A673 (cell line): Measurements from ENCODE around the gene PURB. TPM values are rescaled to one million over a fixed set of nuclear protein-coding genes. Genes with fewer than 3 reads are reported as not detected.

Experiments
- BruUV-seq: library from RNA; stranded (reverse); fragments of 400-500 nt; replicated peaks from 2 replicates; lab custom pipeline; 2021; lab: Mats Ljungman, UMichigan
- CTCF ChIA-PET: fragments of 300-600 bp; sonication (Branson Sonifier 250); formaldehyde crosslinking; loops from one replicate; lab custom pipeline; 2022; ENCODE audit warnings: antibody characterized with exemption; lab: Charles Lee
- POLR2A ChIA-PET: fragments of 300-600 bp; sonication (Branson Sonifier 250); formaldehyde crosslinking; loops from one replicate; lab custom pipeline; 2022; ENCODE audit warnings: antibody characterized with exemption; ENCODE audit not compliant: low non-redundant PET; lab: Charles Lee
- DNase-seq: peaks from one replicate; pipeline ENCODE4 v3.0.0-alpha.2; 2015; ENCODE audit warnings: low spot score
- H3K27ac ChIP-seq: fragments of 200-600 bp; sonication (generic); 2 replicates; pipeline ENCODE4 v1.5.1; 2016; ENCODE audit warnings: mixed run types, low read depth, mild to moderate bottlenecking, mixed read lengths, antibody characterized with exemption, low read length; ENCODE audit not compliant: poor library complexity, severe bottlenecking
- H3K27me3 ChIP-seq: fragments of 200-600 bp; sonication (generic); replicated peaks from 2 replicates; pipeline ENCODE4 v1.6.1; 2017; ENCODE audit warnings: mixed run types, low read depth, mild to moderate bottlenecking, mixed read lengths, antibody characterized with exemption, low read length; ENCODE audit not compliant: insufficient read depth, poor library complexity
- H3K36me3 ChIP-seq: fragments of 200-600 bp; sonication (generic); 2 replicates; pipeline ENCODE4 v1.6.1; 2016; ENCODE audit warnings: mixed run types, mild to moderate bottlenecking, mixed read lengths, antibody characterized with exemption, low read length; ENCODE audit not compliant: insufficient read depth, poor library complexity, severe bottlenecking
- H3K4me1 ChIP-seq: fragments of 200-600 bp; sonication (generic); 2 replicates; pipeline ENCODE4 v1.6.1; 2017; ENCODE audit warnings: mixed run types, mild to moderate bottlenecking, mixed read lengths, antibody characterized with exemption, low read length; ENCODE audit not compliant: insufficient read depth, poor library complexity, severe bottlenecking
- H3K4me3 ChIP-seq: fragments of 200-600 bp; sonication (generic); 2 replicates; pipeline ENCODE4 v1.5.1; 2016; ENCODE audit warnings: low read depth, mixed run types, mild to moderate bottlenecking, mixed read lengths, low read length; ENCODE audit not compliant: poor library complexity, severe bottlenecking
- H3K9me3 ChIP-seq: fragments of 200-600 bp; sonication (generic); 2 replicates; pipeline ENCODE4 v1.6.1; 2016; ENCODE audit warnings: mixed run types, low read depth, mild to moderate bottlenecking, mixed read lengths, antibody characterized with exemption, low read length; ENCODE audit not compliant: poor library complexity, severe bottlenecking
- EZH2 ChIP-seq: fragments of 200-600 bp; sonication (generic); IDR thresholded peaks from 2 replicates; pipeline ENCODE4 v1.6.1; 2017; ENCODE audit warnings: borderline replicate concordance, low read depth, mild to moderate bottlenecking, mixed read lengths, antibody characterized with exemption, low read length; ENCODE audit not compliant: poor library complexity, severe bottlenecking
- intact Hi-C: fragments of 100-400 bp; cut with micrococcal nuclease; formaldehyde crosslinking; loops from one replicate; pipeline ENCODE4 v1.10.0; 2022; ENCODE audit not compliant: unreplicated experiment
- total RNA-seq: library from RNA; stranded (reverse); gene quantifications from 2 replicates; pipeline ENCODE4 v1.2.3, GENCODE V29; 2021
- TF ChIP-seq, protein P1 (sequence below): fragments of 300-800, 200-600 bp; sonication (generic); conservative IDR thresholded peaks from 2 replicates; pipeline ENCODE4 v1.5.1; 2017; ENCODE audit warnings: low read depth, mild to moderate bottlenecking, antibody characterized with exemption, low read length, moderate library complexity, mixed read lengths

The PURB gene
- total RNA-seq, 1 experiment from 2014 or later: 27.4 TPM

DNA sequence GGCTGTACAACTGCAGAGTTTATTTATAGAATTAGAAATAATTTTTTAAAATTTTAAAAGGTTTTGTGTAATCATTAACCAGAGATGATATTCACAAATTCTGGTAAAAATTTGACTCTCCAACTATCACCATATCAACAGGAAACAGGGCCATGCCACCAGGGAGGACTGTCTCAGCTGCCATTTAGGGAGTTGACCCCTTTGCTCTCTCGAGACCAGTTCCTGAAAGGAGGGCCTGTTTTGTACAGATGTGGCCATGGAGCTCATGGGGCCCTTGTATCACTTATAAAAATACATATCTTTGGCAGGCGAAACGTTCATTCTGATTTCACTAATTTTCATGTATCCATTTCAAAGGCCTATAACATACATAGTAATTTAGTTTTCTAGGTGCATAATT is 57.8 kb downstream of the PURB start:
- Histone ChIP-seq H3K36me3 (peaks cover 66% of the 10 kb centered on the region), H3K9me3 (no peaks in the 10 kb centered on the region), H3K4me1 (no peaks in the 10 kb centered on the region), H3K27ac (no peak overlapping the region), H3K4me3 (no peak overlapping the region), H3K27me3 (no peaks in the 10 kb centered on the region)
- TF ChIP-seq, protein P1, sequence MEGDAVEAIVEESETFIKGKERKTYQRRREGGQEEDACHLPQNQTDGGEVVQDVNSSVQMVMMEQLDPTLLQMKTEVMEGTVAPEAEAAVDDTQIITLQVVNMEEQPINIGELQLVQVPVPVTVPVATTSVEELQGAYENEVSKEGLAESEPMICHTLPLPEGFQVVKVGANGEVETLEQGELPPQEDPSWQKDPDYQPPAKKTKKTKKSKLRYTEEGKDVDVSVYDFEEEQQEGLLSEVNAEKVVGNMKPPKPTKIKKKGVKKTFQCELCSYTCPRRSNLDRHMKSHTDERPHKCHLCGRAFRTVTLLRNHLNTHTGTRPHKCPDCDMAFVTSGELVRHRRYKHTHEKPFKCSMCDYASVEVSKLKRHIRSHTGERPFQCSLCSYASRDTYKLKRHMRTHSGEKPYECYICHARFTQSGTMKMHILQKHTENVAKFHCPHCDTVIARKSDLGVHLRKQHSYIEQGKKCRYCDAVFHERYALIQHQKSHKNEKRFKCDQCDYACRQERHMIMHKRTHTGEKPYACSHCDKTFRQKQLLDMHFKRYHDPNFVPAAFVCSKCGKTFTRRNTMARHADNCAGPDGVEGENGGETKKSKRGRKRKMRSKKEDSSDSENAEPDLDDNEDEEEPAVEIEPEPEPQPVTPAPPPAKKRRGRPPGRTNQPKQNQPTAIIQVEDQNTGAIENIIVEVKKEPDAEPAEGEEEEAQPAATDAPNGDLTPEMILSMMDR: no peak
- TF ChIP-seq EZH2: no peak
- BruUV-seq: no TSS peak
- CTCF ChIA-PET: no interaction called here
- POLR2A ChIA-PET: no interaction called here
- intact Hi-C loops: no loop called here
- DNase-seq: no peak

Other genes with a start within 250 kb of the PURB start
- 108 and 114 TPM in 2 replicates for gene ZMIZ2, start 136.7 kb downstream of the PURB start, total RNA-seq
- gene PPIA, start 88.8 kb downstream of the PURB start, total RNA-seq: 2,816 and 3,047 TPM in 2 replicates
- 272 and 291 TPM in 2 replicates for gene H2AZ2, start 37.4 kb downstream of the PURB start, total RNA-seq
- 0.17 and 0.20 TPM in 2 replicates for gene MYO1G, start 93.5 kb upstream of the PURB start, total RNA-seq
- gene CCM2, start 114.7 kb upstream of the PURB start, total RNA-seq: 35.2 and 36.0 TPM in 2 replicates
- 1.1 and 1.6 TPM in 2 replicates for gene NACAD, start 203.4 kb upstream of the PURB start, total RNA-seq
- 127 and 136 TPM in 2 replicates for gene TBRG4, start 226.2 kb upstream of the PURB start, total RNA-seq